GM19351 (cell line): Measurements from ENCODE around the gene LARP6.
"Not testable (repeated sequence)": the region's sequence is repeated elsewhere in the genome, so short reads cannot be mapped to it uniquely, and the experiment has no call there.

Source experiments
- ATAC-seq: cut with Tn5 transposase; IDR thresholded peaks from one replicate; pipeline ENCODE4 v1.9.1; 2021; ENCODE audit warnings: mild to moderate bottlenecking, moderate library complexity; ENCODE audit not compliant: unreplicated experiment

LARP6 gene

DNA sequence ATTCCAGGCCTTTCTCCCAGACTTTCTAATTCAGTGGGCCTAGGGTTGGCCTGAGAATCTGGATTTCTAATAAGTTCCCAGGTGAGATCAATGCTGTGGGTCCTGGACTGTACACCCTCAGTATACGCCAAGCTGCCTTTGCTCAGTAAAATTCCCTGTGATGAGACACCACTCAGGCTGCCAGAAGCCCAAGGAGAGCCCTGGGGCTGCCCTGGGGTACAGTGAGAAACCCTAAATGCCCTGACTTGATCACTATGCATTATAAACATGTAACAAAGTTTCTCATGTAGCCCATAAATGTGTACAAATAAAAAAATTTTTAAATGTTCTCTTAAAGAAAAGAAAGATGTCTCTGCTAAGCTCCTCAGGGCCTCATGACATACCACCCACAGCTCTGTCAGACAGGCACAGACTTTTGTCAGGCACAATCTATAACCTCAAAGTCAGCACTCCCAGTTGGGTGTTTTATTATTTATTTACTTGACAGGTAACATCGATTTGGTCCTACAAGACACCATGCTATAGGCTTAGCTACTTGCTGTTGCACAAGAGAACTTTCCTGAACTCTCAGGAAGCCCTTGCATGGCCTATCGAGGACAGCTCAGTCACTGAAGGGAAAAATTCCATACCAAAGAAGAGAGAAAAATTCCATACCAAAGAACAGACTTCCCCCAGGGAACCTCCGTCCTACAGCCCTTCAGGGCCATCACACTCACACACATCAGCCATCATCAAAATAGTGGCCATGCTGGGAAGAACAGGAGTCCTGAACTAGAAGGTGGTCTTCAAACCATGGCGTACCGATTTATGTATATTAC lies 22.7 kb downstream of the LARP6 start:
- no peak for ATAC-seq

GRCh38 chr15:70830615-70831014 lies 23.3 kb downstream of the LARP6 start:
- no peak for ATAC-seq

DNA sequence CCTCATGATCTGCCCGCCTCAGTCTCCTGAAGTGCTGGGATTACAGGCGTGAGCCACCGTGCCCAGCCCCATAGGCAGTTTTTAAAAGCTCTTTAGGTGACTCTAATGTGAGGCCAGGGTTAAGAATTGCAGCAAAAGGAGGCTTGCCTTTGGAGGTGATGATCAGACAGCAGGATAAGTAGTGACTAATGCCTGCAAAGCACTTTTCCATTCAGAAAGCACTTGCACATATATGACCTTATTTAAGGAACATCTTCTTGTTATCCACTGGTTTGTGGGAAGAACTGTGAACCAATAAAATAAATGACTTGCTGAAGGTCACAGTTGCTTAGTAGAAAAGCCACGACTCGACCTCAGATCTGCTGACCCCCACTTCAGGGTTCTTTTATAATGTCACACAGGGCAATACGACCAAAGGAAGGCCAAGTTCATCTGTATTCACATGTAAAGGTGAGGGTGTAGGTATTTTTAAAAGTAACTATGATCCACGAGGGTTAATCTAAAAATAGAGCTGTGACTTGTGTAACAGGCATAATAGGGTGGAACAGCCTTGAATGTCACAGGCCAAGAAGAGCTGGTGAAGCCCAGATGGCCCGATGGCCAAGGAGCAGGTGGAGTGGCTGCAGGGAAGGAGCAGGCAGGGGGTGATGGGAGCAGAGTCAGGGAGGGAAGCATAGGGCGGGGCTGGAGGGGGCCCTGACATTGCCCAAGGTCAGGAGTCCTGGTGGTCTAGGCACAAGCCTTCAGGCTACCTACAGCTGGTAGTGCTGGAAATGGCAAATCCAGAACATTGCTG lies 24.4 kb downstream of the LARP6 start:
- ATAC-seq: no peak

DNA sequence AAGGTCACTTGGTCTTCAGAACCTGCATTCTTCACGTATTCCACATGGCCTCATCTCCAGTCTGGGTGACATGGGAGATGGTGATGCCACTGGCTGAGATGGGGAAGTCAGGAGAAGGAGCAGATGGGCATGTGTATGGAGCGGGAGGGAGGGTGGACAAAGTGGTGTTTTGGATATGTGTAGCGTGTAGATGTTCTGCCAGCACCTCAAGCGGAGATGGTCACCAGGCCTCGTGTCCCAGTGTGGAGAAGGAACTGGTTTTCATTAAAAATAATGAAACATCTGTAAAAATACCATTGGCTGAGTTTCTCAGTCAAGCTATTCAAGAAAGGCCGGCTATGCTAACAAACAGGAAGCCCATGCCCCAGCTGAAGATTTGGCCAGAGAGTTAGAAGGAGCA lies 26.2 kb downstream of the LARP6 start:
- ATAC-seq: no peak

DNA sequence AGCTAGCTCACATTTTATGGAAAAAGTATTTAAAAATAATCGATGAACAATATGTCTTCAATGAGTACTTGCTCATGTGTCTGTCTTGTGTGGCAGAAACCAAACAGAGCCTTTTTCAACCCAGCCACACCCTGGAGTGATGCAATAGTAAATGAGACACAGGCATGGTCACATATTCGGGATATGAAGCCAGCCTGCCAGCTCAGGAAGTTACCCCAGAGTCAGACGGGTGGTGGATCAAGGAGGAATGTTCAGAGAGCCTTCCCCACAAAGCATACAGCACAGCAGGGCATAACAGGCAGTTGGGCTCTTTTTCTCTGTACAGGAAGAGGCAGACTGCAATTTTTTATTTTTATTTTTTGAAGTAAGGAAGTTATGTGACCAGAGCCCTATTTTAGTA lies 27.3 kb downstream of the LARP6 start:
- no peak for ATAC-seq

- no peak for ATAC-seq
These were observed 28.1 kb downstream of the LARP6 start for GRCh38 chr15:70825841-70826240.

DNA sequence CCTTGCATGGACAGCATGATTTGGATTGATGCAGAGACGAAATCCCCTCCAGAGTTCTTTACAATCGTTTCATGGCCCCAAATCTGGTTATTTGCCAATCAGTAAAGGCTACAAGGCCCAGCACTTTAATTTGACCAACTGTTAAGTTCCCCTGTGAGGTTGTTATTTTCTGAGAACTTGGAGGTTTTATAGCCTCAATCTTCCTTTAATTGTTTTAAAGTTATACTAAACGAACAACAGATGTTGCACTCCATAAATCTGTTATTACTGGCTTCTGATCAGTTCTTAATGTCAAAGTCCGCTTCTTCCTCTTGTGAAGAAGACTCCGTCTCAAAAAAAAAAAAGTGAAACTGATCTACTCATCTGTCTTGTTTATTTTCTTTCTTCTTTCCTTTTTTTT lies 30.8 kb downstream of the LARP6 start:
- ATAC-seq: no peak

GRCh38 chr15:70820214-70820613 lies 33.7 kb downstream of the LARP6 start:
- ATAC-seq: no peak

DNA sequence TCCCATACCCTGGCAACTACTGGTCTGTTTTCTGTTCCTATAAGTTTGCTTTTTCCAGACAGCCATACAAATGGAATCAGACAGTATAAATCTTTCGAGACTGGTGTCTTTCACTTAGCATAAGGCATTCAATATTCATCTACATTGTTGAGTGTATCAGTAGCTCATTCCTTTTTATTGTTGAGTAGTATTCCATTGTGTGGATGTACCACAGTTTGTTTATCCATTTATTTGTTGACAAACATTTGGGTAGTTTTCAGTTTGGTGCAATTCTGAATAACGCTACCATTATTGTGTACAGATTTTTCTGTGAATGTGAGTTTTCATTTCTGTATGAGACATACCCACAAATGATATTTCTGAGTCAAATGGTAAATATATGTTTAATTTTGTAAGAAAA lies 35.4 kb downstream of the LARP6 start:
- ATAC-seq: no peak

DNA sequence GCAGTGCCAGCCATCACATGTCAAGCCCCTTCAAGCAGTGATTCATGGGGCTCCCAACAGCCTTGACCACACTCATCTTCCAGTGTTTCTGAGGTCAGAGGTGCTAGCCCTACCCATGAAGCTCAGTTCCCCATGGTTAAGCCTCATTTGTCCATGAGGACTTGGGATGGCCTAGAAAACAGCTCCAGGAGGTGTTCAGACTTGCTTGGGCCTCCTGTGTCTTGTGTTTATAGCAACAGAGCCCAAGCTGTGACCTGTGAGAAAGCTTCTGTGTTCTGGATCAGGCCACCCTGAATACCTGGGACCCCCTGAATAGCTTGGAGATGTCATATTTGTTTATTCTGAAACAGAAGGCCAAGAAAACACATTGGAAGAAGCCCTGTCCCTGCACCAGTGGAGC lies 36.7 kb downstream of the LARP6 start:
- ATAC-seq: no peak

DNA sequence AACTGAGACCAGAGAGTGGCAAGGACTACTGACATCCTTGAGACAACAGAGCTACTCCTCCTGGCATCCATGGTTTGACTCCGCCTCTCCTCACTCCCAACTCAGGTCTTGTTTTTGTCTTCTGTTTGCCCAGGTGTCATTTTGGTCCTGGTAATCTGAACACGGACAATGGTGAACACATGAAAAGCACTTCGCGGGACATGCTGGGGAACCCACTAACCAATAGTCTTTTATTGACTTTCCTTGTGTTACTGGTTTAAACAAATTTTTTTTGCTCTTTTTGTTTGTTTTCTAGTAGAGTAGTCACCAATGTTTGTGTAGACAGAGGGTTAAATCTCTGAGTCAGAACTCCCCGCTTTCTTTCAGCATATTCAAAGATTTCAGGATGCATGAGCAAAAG lies 38.4 kb downstream of the LARP6 start:
- ATAC-seq: no peak

- ATAC-seq: not testable (repeated sequence)
These were observed 38.9 kb downstream of the LARP6 start for GRCh38 chr15:70815011-70815410.

- no peak for ATAC-seq
These were observed 41.1 kb downstream of the LARP6 start for GRCh38 chr15:70812827-70813364.

- no peak for ATAC-seq
These were observed 42.9 kb downstream of the LARP6 start for GRCh38 chr15:70810916-70811578.

- no peak for ATAC-seq
These were observed 46.8 kb downstream of the LARP6 start for GRCh38 chr15:70806992-70807712.

DNA sequence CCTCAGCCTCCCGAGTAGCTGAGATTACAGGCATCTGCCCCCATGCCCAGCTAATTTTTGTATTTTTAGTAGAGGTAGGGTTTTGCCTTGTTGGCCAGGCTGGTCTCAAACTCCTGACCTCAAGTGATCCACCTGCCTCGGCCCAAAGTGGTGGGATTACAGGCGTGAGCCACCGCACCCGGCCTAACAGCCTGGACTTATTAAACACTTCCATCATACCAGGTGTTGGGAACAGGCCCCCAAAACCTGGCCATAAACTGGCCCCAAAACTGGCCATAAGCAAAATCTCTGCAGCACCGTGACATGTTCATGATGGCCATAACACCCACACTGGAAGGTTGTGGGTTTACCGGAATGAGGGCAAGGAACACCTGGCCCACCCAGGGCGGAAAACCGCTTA lies 49.6 kb downstream of the LARP6 start:
- ATAC-seq: not testable (repeated sequence)

DNA sequence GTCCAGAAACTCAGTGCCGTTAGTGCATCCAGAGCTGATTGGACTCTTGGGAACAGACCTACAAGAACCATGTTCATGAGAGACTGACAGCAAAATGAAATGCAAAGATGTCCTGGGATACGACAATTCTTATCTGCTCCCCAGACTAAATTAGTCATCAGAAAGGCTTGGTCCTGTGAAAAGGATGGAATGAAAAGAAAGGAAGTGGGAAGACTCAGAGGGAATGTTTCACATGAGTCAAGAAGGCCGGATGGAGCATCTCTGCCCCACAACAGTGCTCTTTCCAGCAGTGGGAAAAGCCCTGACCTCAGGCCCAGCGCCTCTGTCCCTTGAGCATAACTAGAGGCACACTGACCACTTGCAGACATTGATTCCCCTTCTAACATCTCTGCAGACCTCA lies 51.3 kb downstream of the LARP6 start:
- ATAC-seq: no peak

DNA sequence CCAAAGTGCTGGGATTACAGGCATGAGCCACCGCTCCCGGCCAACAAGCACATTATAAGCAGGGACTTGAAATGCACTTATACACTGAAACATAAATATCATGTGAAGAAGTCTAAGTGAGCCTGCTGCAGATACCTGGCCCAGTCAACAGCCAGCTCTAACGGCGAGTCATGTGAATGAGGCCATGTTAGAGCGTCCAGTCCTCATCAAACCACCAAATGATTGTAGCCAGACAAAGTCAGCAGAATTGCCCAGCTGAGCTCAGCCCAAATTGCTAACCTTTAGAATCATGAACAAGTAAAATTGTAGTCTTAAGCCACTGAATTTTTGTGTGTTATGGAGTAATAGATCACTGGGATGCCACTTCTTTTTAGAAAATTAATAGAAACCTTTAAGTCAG lies 52.8 kb downstream of the LARP6 start:
- no peak for ATAC-seq

- ATAC-seq: no peak
These were observed 54.1 kb downstream of the LARP6 start for GRCh38 chr15:70799667-70800450.

- ATAC-seq: no peak
These were observed 56.5 kb downstream of the LARP6 start for GRCh38 chr15:70797464-70797863.
